H54 (cell line): ENCODE data around the gene ITFG2.
A peak's percentile ranks its signal among the peaks of the same experiment; 100 is the strongest.
"Not testable (repeated sequence)": the region's sequence is repeated elsewhere in the genome, so short reads cannot be mapped to it uniquely, and the experiment has no call there.

Experiments used
- DNase-seq: peaks from one replicate; pipeline ENCODE4 v3.0.0; 2011; ENCODE audit warnings: low spot score, mixed read lengths; ENCODE audit not compliant: insufficient read length
- FAIRE-seq: peaks from 3 replicates; lab custom pipeline; 2011; peaks lifted over from hg19 to GRCh38; lab: Jason Lieb, UNC
- POLR2A ChIP-seq: IDR thresholded peaks from 2 replicates; pipeline ENCODE4 v1.6.1; 2011; ENCODE audit warnings: low read depth, mild to moderate bottlenecking, low read length

The ITFG2 gene

GRCh38 chr12:2812290-2813213 lies at the start of gene ITFG2:
Gene ITFG2, plus strand, starts transcription at chr12:2812668. Its CDS starts 93 bp downstream, at chr12:2812761.
- TF ChIP-seq POLR2A = peak; percentile 76
- peak; percentile 84 for FAIRE-seq
- peak; percentile 92 for DNase-seq

- no peak for TF ChIP-seq POLR2A
- no peak for DNase-seq
- FAIRE-seq = no peak
Observed at GRCh38 chr12:2764398-2764797, 48.1 kb upstream of the ITFG2 start.

DNA sequence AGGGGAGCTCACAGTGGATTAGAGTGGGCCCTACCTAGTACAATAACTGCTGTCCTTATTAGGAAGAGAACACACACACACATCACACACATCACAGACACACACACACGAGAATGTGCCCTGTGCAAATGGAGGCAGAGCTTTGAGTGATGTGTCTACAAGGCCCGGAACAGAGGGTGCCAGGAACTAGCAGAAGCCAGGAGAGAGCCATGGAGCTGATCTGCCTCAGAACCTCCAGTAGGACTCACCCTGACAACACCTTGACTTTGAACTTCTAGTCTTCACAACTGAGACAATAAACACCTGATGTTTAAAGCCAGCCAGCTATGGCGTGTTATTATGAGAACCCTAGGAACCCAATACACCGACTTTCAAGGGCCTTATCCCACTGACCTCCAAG lies 47.4 kb upstream of the ITFG2 start:
- DNase-seq = no peak
- FAIRE-seq = no peak

DNA sequence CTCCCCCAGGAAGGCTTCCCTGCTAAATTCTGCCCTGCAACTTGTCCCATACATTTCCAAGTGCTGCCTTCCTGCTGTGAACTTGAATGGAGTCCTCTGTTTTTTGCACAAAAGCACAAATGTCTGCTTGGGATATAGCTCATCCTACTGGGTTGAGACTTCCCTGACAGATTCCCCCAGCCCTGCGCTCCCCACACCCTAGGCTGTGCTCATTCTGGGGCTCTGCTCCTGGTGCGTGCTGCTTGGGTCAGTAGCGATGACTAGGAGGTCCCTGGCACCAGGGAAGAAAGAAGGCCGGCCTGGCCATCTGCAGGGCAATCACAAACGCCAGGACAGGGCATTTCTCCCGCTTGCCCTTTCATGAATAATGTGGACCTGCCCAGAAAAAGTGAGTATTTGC lies 46.9 kb upstream of the ITFG2 start:
- TF ChIP-seq POLR2A = no peak
- FAIRE-seq (no peak), DNase-seq (no peak)

More for the DNA sequence above, 47.4 kb upstream of the ITFG2 start:
- TF ChIP-seq POLR2A = no peak

DNA sequence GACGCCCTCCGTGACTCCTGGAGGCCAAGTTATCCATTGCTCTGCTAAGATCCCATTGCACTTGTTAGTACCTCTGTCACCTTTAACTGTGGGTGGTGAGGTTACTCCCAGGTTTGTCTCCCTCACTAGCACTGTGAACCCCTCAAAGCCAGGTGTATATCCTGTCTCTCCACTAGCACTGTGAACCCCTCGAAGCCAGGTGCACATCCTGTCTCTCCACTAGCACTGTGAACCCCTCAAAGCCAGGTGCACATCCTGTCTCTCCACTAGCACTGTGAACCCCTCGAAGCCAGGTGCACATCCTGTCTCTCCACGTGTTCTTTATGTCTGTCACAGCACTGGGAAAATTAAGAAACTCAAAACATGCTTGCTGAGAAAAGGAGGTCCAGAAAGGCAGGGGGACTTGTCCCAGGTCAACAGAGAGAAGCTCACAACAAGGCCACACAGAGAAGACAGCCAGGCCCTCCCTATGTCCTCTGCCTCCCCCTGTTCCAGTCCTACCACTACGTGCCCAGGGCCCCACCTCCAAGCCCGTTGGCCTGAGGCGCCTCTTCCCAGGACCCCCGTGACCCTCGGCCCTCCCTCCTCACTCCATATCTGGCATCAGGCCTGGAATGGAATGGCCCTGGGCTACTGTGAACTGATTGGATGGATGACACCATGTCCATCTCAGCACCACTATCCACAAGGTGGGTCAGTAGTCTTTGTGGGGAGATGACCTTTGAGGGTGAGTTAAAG lies 44.1 kb upstream of the ITFG2 start:
- FAIRE-seq (no peak), DNase-seq (no peak)
- no peak for TF ChIP-seq POLR2A

- DNase-seq (no peak), FAIRE-seq (no peak)
- no peak for TF ChIP-seq POLR2A
Observed at GRCh38 chr12:2769866-2770533, 42.5 kb upstream of the ITFG2 start.

DNA sequence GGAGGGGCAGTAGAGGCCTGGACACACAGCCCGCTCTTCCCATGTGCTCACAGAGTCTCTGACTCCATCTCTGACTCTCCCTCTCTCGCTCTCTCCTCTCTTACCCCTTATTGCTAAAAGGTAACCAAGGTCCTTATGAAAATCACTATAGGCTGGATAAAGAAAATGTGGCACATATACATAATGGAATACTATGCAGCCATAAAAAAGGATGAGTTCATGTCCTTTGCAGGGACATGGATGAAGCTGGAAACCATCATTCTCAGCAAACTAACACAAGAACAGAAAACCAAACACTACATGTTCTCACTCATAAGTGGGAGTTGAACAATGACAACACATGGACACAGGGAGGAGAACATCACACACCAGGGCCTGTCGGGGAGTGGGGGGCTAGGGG lies 41.9 kb upstream of the ITFG2 start:
- DNase-seq, FAIRE-seq: not testable (repeated sequence)

DNA sequence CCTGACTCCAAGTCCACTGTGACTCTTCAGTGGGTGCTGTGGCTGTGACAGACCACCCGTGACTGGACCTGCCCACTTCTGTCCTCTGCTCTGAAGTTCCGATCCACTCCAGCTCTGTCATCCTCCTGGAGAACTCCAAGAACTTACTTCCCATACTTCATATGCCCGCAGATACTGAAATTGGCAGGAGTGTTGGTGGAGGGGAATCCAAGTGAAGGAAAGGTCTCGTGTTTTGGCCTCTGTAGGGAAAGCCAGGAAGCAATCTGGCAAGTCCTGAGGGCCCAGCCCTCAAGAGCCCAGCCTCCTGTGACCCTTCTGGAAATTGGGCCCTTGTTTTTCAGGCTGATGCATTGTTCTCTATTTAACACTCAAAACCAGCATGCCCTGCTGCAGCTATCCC lies 40.1 kb upstream of the ITFG2 start:
- no peak for TF ChIP-seq POLR2A
- no peak for FAIRE-seq

GRCh38 chr12:2773199-2773875 lies 39.1 kb upstream of the ITFG2 start:
- FAIRE-seq (no peak), DNase-seq (no peak)
- no peak for TF ChIP-seq POLR2A

More for the DNA sequence above, 40.1 kb upstream of the ITFG2 start:
- DNase-seq = no peak

GRCh38 chr12:2775431-2775830 lies 37.0 kb upstream of the ITFG2 start:
- DNase-seq = no peak
- TF ChIP-seq POLR2A = no peak
- no peak for FAIRE-seq

- FAIRE-seq = no peak
- no peak for DNase-seq
- no peak for TF ChIP-seq POLR2A
Observed at GRCh38 chr12:2776129-2776806, 36.2 kb upstream of the ITFG2 start.

GRCh38 chr12:2779281-2779680 lies 33.2 kb upstream of the ITFG2 start:
- TF ChIP-seq POLR2A = no peak

More at GRCh38 chr12:2779281-2779680, 33.2 kb upstream of the ITFG2 start:
- DNase-seq (no peak), FAIRE-seq (no peak)
